ENCODE measurements around the gene GP1BA. TPM values are rescaled to one million over a fixed set of nuclear protein-coding genes. Genes with fewer than 3 reads are reported as not detected.

The GP1BA gene
- total and polyA plus RNA-seq, 2 donors, result 0.09 to 0.14 TPM

DNA sequence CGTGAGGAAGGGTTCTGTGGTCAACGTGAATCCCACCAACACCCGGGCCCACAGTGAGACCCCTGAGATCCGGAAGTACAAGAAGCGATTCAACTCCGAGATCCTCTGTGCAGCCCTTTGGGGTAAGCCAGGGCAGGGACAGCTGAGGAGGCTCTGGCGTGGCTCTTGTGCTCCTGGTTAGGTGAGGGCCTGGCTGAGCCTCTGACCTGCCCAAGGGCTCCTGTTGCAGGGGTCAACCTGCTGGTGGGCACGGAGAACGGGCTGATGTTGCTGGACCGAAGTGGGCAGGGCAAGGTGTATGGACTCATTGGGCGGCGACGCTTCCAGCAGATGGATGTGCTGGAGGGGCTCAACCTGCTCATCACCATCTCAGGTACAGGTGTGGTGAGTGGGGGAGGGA is 37.0 kb upstream of the GP1BA start:
- Histone ChIP-seq H3K4me1 (ENCODE audit: control insufficient read depth in 2 of 2, insufficient read depth in 2 of 2, low read length in 2 of 2) (peaks cover 7 to 14% of the 10 kb centered on the region in 2 donors), H3K27ac (ENCODE audit: low read depth in 1 of 2, low read length in 1 of 2) (no peak overlapping the region), H3K9me3 (ENCODE audit: control insufficient read depth in 2 of 2, insufficient read depth in 1 of 2, low read length in 1 of 2) (no peaks in the 10 kb centered on the region), H3K36me3 (ENCODE audit: control insufficient read depth in 2 of 2, insufficient read depth in 2 of 2, low read length in 1 of 2) (peaks cover 61 to 69% of the 10 kb centered on the region in 2 donors), H3K4me3 (ENCODE audit: low read length in 2 of 2) (no peak overlapping the region), H3K27me3 (ENCODE audit: control insufficient read depth in 2 of 2, insufficient read depth in 1 of 2, low read length in 1 of 2) (peaks cover 18 to 22% of the 10 kb centered on the region in 2 donors)
- DNase-seq (ENCODE audit: low read depth in 6 of 9, low spot score in 9 of 9), result no peak
- 98% methylated on average over 13 of the region's 13 CpGs for WGBS

DNA sequence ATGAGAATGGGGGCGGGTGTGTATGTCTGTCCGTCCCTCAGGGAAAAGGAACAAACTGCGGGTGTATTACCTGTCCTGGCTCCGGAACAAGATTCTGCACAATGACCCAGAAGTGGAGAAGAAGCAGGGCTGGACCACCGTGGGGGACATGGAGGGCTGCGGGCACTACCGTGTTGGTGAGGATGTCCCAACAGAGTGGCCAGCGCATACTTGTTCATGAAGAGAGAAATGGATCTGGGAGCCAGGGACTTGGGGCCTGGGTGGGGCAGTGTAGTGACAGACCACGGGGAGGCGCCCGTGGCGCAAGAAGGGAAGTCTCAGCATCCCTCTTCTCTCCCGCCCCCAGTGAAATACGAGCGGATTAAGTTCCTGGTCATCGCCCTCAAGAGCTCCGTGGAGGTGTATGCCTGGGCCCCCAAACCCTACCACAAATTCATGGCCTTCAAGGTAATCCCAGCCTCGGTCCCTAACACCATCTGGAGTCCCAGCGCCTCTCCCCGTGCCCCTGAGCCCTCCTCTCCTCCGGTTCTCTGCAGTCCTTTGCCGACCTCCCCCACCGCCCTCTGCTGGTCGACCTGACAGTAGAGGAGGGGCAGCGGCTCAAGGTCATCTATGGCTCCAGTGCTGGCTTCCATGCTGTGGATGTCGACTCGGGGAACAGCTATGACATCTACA is 36.3 kb upstream of the GP1BA start:
- Histone ChIP-seq H3K36me3 (ENCODE audit: control insufficient read depth in 2 of 2, insufficient read depth in 2 of 2, low read length in 1 of 2) (peaks cover 54 to 62% of the 10 kb centered on the region in 2 donors), H3K4me3 (ENCODE audit: low read length in 2 of 2) (no peak overlapping the region), H3K9me3 (ENCODE audit: control insufficient read depth in 2 of 2, insufficient read depth in 1 of 2, low read length in 1 of 2) (peaks cover 0 to 6% of the 10 kb centered on the region in 2 donors), H3K27ac (ENCODE audit: low read depth in 1 of 2, low read length in 1 of 2) (no peak overlapping the region), H3K27me3 (ENCODE audit: control insufficient read depth in 2 of 2, insufficient read depth in 1 of 2, low read length in 1 of 2) (peaks cover 24 to 29% of the 10 kb centered on the region in 2 donors), H3K4me1 (ENCODE audit: control insufficient read depth in 2 of 2, insufficient read depth in 2 of 2, low read length in 2 of 2) (peaks cover 7 to 20% of the 10 kb centered on the region in 2 donors)
- WGBS, result 96% methylated on average over 27 of the region's 27 CpGs
- no peak for DNase-seq (ENCODE audit: low read depth in 6 of 9, low spot score in 9 of 9)

DNA sequence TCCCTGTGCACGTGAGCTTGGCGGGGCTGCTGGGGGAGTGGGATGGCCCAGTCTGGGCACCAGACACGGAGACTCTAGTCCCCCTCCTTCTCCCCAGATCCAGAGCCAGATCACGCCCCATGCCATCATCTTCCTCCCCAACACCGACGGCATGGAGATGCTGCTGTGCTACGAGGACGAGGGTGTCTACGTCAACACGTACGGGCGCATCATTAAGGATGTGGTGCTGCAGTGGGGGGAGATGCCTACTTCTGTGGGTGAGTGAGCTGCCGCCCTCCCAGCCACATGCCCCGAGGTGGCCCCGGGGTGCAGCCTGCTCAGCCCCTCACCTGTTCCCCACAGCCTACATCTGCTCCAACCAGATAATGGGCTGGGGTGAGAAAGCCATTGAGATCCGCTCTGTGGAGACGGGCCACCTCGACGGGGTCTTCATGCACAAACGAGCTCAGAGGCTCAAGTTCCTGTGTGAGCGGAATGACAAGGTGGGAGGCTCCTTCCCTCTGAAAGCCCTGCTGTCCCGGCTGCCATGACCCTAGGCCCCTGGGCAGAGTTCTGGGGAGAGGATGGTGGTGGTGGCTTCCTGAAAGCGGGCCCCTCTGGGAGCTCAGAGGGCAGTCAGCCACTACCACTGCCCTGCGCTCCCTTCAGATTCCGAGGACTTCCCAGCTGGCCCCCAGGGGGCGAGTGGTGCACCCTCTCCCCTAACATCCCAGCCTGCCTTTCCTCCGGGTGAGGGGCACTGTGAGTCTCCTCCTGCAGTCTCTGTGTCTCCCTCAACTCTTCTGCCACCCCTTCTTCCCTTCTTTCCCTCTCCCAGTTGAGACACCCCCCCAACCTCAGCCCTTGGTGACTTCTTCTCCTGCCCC is 35.5 kb upstream of the GP1BA start:
- 96% methylated on average over 27 of the region's 27 CpGs for WGBS
- peaks cover 7 to 28% of the 10 kb centered on the region in 2 donors for H3K4me1 ChIP-seq (ENCODE audit: control insufficient read depth in 2 of 2, insufficient read depth in 2 of 2, low read length in 2 of 2)
- no peak overlapping the region for H3K27ac ChIP-seq (ENCODE audit: low read depth in 1 of 2, low read length in 1 of 2)
- no peak for DNase-seq (ENCODE audit: low read depth in 6 of 9, low spot score in 9 of 9)
- H3K9me3 ChIP-seq (ENCODE audit: control insufficient read depth in 2 of 2, insufficient read depth in 1 of 2, low read length in 1 of 2), result peaks cover 3 to 14% of the 10 kb centered on the region in 2 donors
- H3K27me3 ChIP-seq (ENCODE audit: control insufficient read depth in 2 of 2, insufficient read depth in 1 of 2, low read length in 1 of 2), result peaks cover 32 to 36% of the 10 kb centered on the region in 2 donors
- H3K4me3 ChIP-seq (ENCODE audit: low read length in 2 of 2), result no peak overlapping the region
- peaks cover 47 to 55% of the 10 kb centered on the region in 2 donors for H3K36me3 ChIP-seq (ENCODE audit: control insufficient read depth in 2 of 2, insufficient read depth in 2 of 2, low read length in 1 of 2)

DNA sequence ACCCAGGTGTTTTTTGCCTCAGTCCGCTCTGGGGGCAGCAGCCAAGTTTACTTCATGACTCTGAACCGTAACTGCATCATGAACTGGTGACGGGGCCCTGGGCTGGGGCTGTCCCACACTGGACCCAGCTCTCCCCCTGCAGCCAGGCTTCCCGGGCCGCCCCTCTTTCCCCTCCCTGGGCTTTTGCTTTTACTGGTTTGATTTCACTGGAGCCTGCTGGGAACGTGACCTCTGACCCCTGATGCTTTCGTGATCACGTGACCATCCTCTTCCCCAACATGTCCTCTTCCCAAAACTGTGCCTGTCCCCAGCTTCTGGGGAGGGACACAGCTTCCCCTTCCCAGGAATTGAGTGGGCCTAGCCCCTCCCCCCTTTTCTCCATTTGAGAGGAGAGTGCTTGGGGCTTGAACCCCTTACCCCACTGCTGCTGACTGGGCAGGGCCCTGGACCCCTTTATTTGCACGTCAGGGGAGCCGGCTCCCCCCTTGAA is 34.8 kb upstream of the GP1BA start:
- Histone ChIP-seq H3K9me3 (ENCODE audit: control insufficient read depth in 2 of 2, insufficient read depth in 1 of 2, low read length in 1 of 2) (peaks cover 3 to 19% of the 10 kb centered on the region in 2 donors), H3K36me3 (ENCODE audit: control insufficient read depth in 2 of 2, insufficient read depth in 2 of 2, low read length in 1 of 2) (peaks cover 41 to 48% of the 10 kb centered on the region in 2 donors), H3K4me1 (ENCODE audit: control insufficient read depth in 2 of 2, insufficient read depth in 2 of 2, low read length in 2 of 2) (peaks cover 7 to 34% of the 10 kb centered on the region in 2 donors), H3K27ac (ENCODE audit: low read depth in 1 of 2, low read length in 1 of 2) (no peak overlapping the region), H3K4me3 (ENCODE audit: low read length in 2 of 2) (no peak overlapping the region), H3K27me3 (ENCODE audit: control insufficient read depth in 2 of 2, insufficient read depth in 1 of 2, low read length in 1 of 2) (peaks cover 37 to 43% of the 10 kb centered on the region in 2 donors)
- DNase-seq (ENCODE audit: low read depth in 6 of 9, low spot score in 9 of 9), result no peak
- 98% methylated on average over 10 of the region's 10 CpGs for WGBS

DNA sequence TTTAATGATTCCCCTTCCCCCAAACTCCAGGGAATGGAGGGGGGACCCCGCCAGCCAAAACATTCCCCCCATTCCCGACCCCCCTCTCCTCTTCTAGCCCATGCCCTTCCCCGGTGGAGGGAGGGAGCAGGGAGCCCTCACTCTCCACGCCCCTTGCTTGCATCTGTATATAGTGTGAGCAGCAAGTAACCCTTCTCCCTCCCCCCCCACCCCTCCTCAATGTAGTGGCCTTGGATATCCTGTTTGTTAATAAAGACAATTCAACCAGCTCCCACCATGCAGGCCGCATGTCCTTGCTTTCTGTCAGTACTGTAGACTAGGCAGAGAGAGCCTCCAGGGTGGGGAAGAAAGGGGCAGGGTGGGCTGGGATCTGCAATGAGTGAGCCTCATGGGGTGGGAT is 34.3 kb upstream of the GP1BA start:
- Histone ChIP-seq H3K9me3 (ENCODE audit: control insufficient read depth in 2 of 2, insufficient read depth in 1 of 2, low read length in 1 of 2) (peaks cover 3 to 19% of the 10 kb centered on the region in 2 donors), H3K4me3 (ENCODE audit: low read length in 2 of 2) (no peak overlapping the region), H3K27me3 (ENCODE audit: control insufficient read depth in 2 of 2, insufficient read depth in 1 of 2, low read length in 1 of 2) (peaks cover 37 to 49% of the 10 kb centered on the region in 2 donors), H3K27ac (ENCODE audit: low read depth in 1 of 2, low read length in 1 of 2) (no peak overlapping the region), H3K36me3 (ENCODE audit: control insufficient read depth in 2 of 2, insufficient read depth in 2 of 2, low read length in 1 of 2) (peaks cover 36 to 43% of the 10 kb centered on the region in 2 donors), H3K4me1 (ENCODE audit: control insufficient read depth in 2 of 2, insufficient read depth in 2 of 2, low read length in 2 of 2) (peaks cover 7 to 39% of the 10 kb centered on the region in 2 donors)
- no peak for DNase-seq (ENCODE audit: low read depth in 6 of 9, low spot score in 9 of 9)
- WGBS, result 97% methylated on average over 5 of the region's 5 CpGs

DNA sequence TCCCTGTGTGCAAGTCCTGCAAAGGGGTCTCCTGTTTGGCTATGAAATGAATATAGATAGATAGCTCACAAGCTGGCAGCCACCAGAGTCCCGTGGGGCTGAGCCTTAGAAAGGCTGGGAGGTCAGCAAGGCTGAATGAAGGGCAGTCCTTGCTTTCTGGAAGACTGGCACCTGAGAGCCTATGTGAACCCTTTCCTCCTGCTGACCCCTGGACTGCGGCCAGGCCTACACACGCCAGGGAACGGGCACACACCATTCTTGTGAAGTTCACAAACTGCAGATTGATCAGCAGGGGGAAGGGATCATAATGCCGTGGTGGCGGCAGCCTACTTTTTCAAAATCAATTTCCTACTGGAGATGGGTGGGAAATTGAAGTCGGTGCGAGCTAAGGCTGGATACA is 33.7 kb upstream of the GP1BA start:
- Histone ChIP-seq H3K4me1 (ENCODE audit: control insufficient read depth in 2 of 2, insufficient read depth in 2 of 2, low read length in 2 of 2) (peaks cover 11 to 45% of the 10 kb centered on the region in 2 donors), H3K36me3 (ENCODE audit: control insufficient read depth in 2 of 2, insufficient read depth in 2 of 2, low read length in 1 of 2) (peaks cover 31 to 38% of the 10 kb centered on the region in 2 donors), H3K27me3 (ENCODE audit: control insufficient read depth in 2 of 2, insufficient read depth in 1 of 2, low read length in 1 of 2) (peaks cover 37 to 54% of the 10 kb centered on the region in 2 donors), H3K9me3 (ENCODE audit: control insufficient read depth in 2 of 2, insufficient read depth in 1 of 2, low read length in 1 of 2) (peaks cover 3 to 19% of the 10 kb centered on the region in 2 donors), H3K27ac (ENCODE audit: low read depth in 1 of 2, low read length in 1 of 2) (no peak overlapping the region), H3K4me3 (ENCODE audit: low read length in 2 of 2) (no peak overlapping the region)
- WGBS, result 97% methylated on average over 8 of the region's 8 CpGs
- DNase-seq (ENCODE audit: low read depth in 6 of 9, low spot score in 9 of 9), result no peak

DNA sequence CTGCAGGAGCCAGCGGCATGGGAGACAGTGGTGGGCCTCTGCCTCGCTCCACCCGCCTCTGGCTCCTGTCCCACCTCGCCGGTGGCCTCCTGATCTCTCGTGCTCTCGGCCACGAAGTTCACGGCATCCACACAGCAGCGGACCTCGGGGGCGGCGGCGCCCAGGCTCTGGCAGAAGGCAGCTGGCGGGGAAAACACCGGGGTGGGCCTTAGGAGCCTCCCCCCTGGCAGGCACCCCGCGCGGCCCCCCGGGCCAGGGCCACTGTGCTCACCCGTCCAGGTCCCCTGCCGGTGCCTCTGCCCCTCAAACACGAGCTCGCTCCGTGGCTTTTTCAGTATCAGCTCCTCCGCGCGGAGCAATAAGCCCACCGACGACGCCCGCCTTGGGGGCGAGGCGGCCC is 33.1 kb upstream of the GP1BA start:
- no peak for DNase-seq (ENCODE audit: low read depth in 6 of 9, low spot score in 9 of 9)

DNA sequence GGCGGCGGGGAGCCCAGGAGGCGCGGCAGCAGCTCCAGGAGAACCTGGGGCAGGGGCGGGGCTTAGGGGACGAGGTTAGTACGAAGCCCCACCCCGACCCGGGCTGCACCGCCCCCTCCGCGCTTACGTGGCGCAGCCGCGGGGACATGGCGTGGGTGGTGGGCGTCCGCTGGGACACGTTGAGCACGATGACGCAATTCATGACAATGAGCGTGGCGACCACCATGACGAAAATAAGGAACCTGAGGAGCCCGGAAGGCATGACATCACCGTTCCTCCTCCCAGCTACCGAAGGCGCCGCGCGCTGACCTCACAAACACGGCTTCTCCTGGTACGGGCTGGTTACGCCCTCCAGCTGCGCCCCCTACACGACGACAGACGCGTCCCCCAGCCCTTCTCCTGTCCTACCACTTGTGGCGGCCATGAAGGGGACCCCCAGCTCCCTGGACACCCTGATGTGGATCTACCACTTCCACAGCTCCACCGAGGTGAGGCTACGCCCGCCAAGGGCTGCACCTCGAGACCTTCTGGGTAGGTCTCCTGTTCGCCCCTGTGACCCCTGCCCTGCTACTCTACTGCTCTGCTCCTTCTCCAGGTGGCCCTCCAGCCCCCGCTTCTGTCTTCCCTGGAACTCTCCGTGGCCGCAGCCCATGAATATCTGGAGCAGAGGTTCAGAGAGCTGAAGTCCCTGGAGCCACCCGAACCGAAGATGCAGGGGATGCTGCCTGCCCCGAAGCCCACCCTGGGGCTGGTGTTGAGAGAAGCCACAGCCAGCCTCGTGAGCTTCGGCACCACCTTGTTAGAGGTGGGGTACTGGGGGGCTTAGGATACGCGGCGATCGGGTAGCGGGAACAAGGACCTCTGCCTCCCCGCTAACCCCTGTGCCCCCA is 32.5 kb upstream of the GP1BA start, which contains the start of gene C17orf107:
Gene C17orf107 (plus strand): TSS at position 196 of the 890 bp plus-strand sequence. CDS start 227 bp downstream, at position 423.
- peaks cover 19 to 26% of the 10 kb centered on the region in 2 donors for H3K36me3 ChIP-seq (ENCODE audit: control insufficient read depth in 2 of 2, insufficient read depth in 2 of 2, low read length in 1 of 2)
- no peak within 1 kb of the TSS for H3K27ac ChIP-seq (ENCODE audit: low read depth in 1 of 2, low read length in 1 of 2)
- peak in 8 of 9 donors; percentile 48 to 83 (median 66) for DNase-seq (ENCODE audit: low read depth in 6 of 9, low spot score in 9 of 9)
- peak within 1 kb of the TSS; percentile 37 to 61 for H3K4me3 ChIP-seq (ENCODE audit: low read length in 2 of 2)
- 14% methylated on average over 60 of the region's 60 CpGs for WGBS
- H3K9me3 ChIP-seq (ENCODE audit: control insufficient read depth in 2 of 2, insufficient read depth in 1 of 2, low read length in 1 of 2), result peaks cover 3 to 19% of the 10 kb centered on the region in 2 donors
- peaks cover 38 to 56% of the 10 kb centered on the region in 2 donors for H3K27me3 ChIP-seq (ENCODE audit: control insufficient read depth in 2 of 2, insufficient read depth in 1 of 2, low read length in 1 of 2)
- peaks cover 11 to 47% of the 10 kb centered on the region in 2 donors for H3K4me1 ChIP-seq (ENCODE audit: control insufficient read depth in 2 of 2, insufficient read depth in 2 of 2, low read length in 2 of 2)

More for the DNA sequence above, 33.1 kb upstream of the GP1BA start:
- peaks cover 26 to 32% of the 10 kb centered on the region in 2 donors for H3K36me3 ChIP-seq (ENCODE audit: control insufficient read depth in 2 of 2, insufficient read depth in 2 of 2, low read length in 1 of 2)
- no peak overlapping the region for H3K27ac ChIP-seq (ENCODE audit: low read depth in 1 of 2, low read length in 1 of 2)
- peaks cover 37 to 56% of the 10 kb centered on the region in 2 donors for H3K27me3 ChIP-seq (ENCODE audit: control insufficient read depth in 2 of 2, insufficient read depth in 1 of 2, low read length in 1 of 2)
- peak overlapping the region in 1 of 2 donors; percentile 61 for H3K4me3 ChIP-seq (ENCODE audit: low read length in 2 of 2)
- peaks cover 3 to 19% of the 10 kb centered on the region in 2 donors for H3K9me3 ChIP-seq (ENCODE audit: control insufficient read depth in 2 of 2, insufficient read depth in 1 of 2, low read length in 1 of 2)
- 31% methylated on average over 34 of the region's 34 CpGs for WGBS
- peaks cover 11 to 47% of the 10 kb centered on the region in 2 donors for H3K4me1 ChIP-seq (ENCODE audit: control insufficient read depth in 2 of 2, insufficient read depth in 2 of 2, low read length in 2 of 2)
